Gastroesophageal sphincter (tissue), 3 donors: ENCODE measurements around the gene INAFM1.

Experiments used
- EP300 ChIP-seq: sonication (generic); formaldehyde crosslinking; IDR thresholded peaks from one replicate; pipeline ENCODE4 v1.6.1; 2017; ENCODE audit warnings: antibody characterized with exemption, mild to moderate bottlenecking
- POLR2A ChIP-seq, 2 donors: fragments of 450-650 bp; IDR thresholded peaks; one replicate each; pipeline ENCODE4 v1.6.1; 2017; ENCODE audit warnings: antibody characterized with exemption in 2 of 2, mild to moderate bottlenecking in 2 of 2, moderate library complexity in 1 of 2
- POLR2AphosphoS5 ChIP-seq: sonication (generic); formaldehyde crosslinking; IDR thresholded peaks from one replicate; pipeline ENCODE4 v1.6.1; 2017; ENCODE audit warnings: antibody characterized with exemption
- TF ChIP-seq, protein P1 (sequence below), 4 experiments: fragments of 200-600 bp in 2 of 4; fragments of 450-650 bp in 2 of 4; sonication (generic) in 1 of 4; IDR thresholded peaks; one replicate each; pipeline ENCODE4 v1.5.1; 2017 to 2019; ENCODE audit warnings: antibody characterized with exemption in 4 of 4, mild to moderate bottlenecking in 2 of 4, moderate library complexity in 2 of 4

DNA sequence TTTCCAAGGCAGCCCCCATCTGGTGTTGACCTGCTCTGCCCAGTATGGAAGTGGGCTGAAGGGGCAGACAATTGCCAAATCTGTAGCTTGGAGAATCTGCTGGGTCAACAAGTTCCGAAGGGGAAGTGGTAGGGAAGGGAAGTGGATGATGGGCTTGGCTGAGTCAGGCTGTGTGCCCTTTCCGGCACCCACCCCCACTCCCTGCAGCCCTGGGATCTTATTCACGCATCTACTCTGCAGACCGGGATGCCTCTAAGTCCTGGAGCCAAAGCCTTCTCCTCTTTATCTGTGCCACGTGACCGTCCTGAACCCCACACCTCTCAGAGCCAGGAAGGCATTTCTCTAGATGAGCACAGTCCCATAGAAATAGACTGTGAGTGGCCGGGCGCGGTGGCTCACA, 49.8 kb downstream of the INAFM1 start:
- TF ChIP-seq, protein P1, sequence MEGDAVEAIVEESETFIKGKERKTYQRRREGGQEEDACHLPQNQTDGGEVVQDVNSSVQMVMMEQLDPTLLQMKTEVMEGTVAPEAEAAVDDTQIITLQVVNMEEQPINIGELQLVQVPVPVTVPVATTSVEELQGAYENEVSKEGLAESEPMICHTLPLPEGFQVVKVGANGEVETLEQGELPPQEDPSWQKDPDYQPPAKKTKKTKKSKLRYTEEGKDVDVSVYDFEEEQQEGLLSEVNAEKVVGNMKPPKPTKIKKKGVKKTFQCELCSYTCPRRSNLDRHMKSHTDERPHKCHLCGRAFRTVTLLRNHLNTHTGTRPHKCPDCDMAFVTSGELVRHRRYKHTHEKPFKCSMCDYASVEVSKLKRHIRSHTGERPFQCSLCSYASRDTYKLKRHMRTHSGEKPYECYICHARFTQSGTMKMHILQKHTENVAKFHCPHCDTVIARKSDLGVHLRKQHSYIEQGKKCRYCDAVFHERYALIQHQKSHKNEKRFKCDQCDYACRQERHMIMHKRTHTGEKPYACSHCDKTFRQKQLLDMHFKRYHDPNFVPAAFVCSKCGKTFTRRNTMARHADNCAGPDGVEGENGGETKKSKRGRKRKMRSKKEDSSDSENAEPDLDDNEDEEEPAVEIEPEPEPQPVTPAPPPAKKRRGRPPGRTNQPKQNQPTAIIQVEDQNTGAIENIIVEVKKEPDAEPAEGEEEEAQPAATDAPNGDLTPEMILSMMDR (IDR thresholded peaks at IDR 0.05): no peak
- TF ChIP-seq EP300 (no peak), POLR2A (IDR thresholded peaks at IDR 0.05) (no peak), POLR2AphosphoS5 (no peak)
